HepG2 (cell line): ENCODE data around the gene ASF1B. TPM values are rescaled to one million over a fixed set of nuclear protein-coding genes. Genes with fewer than 3 reads are reported as not detected.

Experiments
- ATF1 ChIP-seq: IDR thresholded peaks from 2 replicates; pipeline ENCODE4 v1.6.1; 2016; ENCODE audit warnings: mild to moderate bottlenecking, control low read depth
- KDM3A ChIP-seq: IDR thresholded peaks from 2 replicates; pipeline ENCODE4 v1.6.1; 2018; ENCODE audit warnings: low read depth, missing compliant biosample characterization
- KDM4B ChIP-seq: sonication (generic); formaldehyde crosslinking; IDR thresholded peaks from 2 replicates; pipeline ENCODE4 v1.4.0; 2020; ENCODE audit warnings: missing genetic modification reagents
- MAF1 ChIP-seq: sonication (generic); formaldehyde crosslinking; IDR thresholded peaks from 2 replicates; pipeline ENCODE4 v1.5.0; 2020; ENCODE audit warnings: missing genetic modification reagents, borderline replicate concordance
- MIER3 ChIP-seq: IDR thresholded peaks from 2 replicates; pipeline ENCODE4 v1.6.1; 2016; ENCODE audit warnings: missing compliant biosample characterization, borderline replicate concordance
- PHF21A ChIP-seq: sonication (generic); formaldehyde crosslinking; IDR thresholded peaks from 2 replicates; pipeline ENCODE4 v1.5.0; 2020; ENCODE audit warnings: mild to moderate bottlenecking, missing genetic modification reagents
- RAD51 ChIP-seq: fragments of 450-650 bp; IDR thresholded peaks from 2 replicates; pipeline ENCODE4 v1.6.1; 2016; ENCODE audit warnings: borderline replicate concordance
- RBM22 ChIP-seq: fragments of 200-400 bp; formaldehyde crosslinking; optimal IDR thresholded peaks from 2 replicates; pipeline ENCODE3; 2017; ENCODE audit warnings: mild to moderate bottlenecking, low read length, moderate library complexity
- SOX5 ChIP-seq: IDR thresholded peaks from 2 replicates; pipeline ENCODE4 v1.6.1; 2016; ENCODE audit warnings: borderline replicate concordance
- ZFP1 ChIP-seq: IDR thresholded peaks from 2 replicates; pipeline ENCODE4 v1.6.1; 2016
- ZNF12 ChIP-seq: sonication (generic); formaldehyde crosslinking; IDR thresholded peaks from 2 replicates; pipeline ENCODE4 v1.5.0; 2020; ENCODE audit warnings: missing genetic modification reagents
- ZNF430 ChIP-seq: sonication (generic); formaldehyde crosslinking; IDR thresholded peaks from 2 replicates; pipeline ENCODE4 v1.9.0; 2021; ENCODE audit warnings: mild to moderate bottlenecking, missing genetic modification reagents
- ZNF432 ChIP-seq: sonication (generic); formaldehyde crosslinking; IDR thresholded peaks from 2 replicates; pipeline ENCODE4 v1.5.0; 2020; ENCODE audit warnings: missing genetic modification reagents, mild to moderate bottlenecking, borderline replicate concordance
- ZNF468 ChIP-seq: sonication (generic); formaldehyde crosslinking; IDR thresholded peaks from 2 replicates; pipeline ENCODE4 v1.8.0; 2022; ENCODE audit warnings: mild to moderate bottlenecking, moderate library complexity, missing genetic modification reagents
- ZNF563 ChIP-seq: sonication (generic); formaldehyde crosslinking; IDR thresholded peaks from 2 replicates; pipeline ENCODE4 v1.8.0; 2022; ENCODE audit warnings: mild to moderate bottlenecking, moderate library complexity, missing genetic modification reagents
- ZNF672 ChIP-seq: sonication (generic); formaldehyde crosslinking; IDR thresholded peaks from 2 replicates; pipeline ENCODE4 v1.8.1; 2022; ENCODE audit warnings: missing genetic modification reagents
- ZNF768 ChIP-seq: sonication (generic); formaldehyde crosslinking; IDR thresholded peaks from 2 replicates; pipeline ENCODE4 v1.4.0; 2020; ENCODE audit warnings: missing genetic modification reagents
- ZNF879 ChIP-seq: sonication (generic); formaldehyde crosslinking; IDR thresholded peaks from 2 replicates; pipeline ENCODE4 v1.8.1; 2023; ENCODE audit warnings: missing genetic modification reagents
- polyA plus RNA-seq, 8 experiments: library from polyadenylated mRNA; depleted of rRNA in 3 of 8; stranded (reverse) in 7 of 8; unstranded in 1 of 8; fragments of >200 nt; fragmentation: Illumina TruSeq in 4 of 8; extraction: Trizol in 4 of 8; gene quantifications; 2 replicates each; pipeline versions ENCODE4 v1.2.1 to v1.2.3, GENCODE V29; 2011 to 2016; ENCODE audit warnings: low read depth in 4 of 8, missing spikeins in 1 of 8, mixed read lengths in 1 of 8; ENCODE audit not compliant: insufficient read depth in 1 of 8
- total RNA-seq, 5 experiments: library from RNA; depleted of rRNA; stranded (reverse); fragments of >200 nt; fragmentation: Illumina TruSeq; extraction: Trizol; gene quantifications; 2 replicates each; pipeline ENCODE4 v1.2.3, GENCODE V29; 2016; ENCODE audit warnings: low read depth in 1 of 5
- TF ChIP-seq, protein P1 (sequence below): sonication (generic); formaldehyde crosslinking; IDR thresholded peaks from 2 replicates; pipeline ENCODE4 v1.4.0; 2020; ENCODE audit warnings: missing genetic modification reagents
- TF ChIP-seq, protein P2 (sequence below): sonication (generic); formaldehyde crosslinking; IDR thresholded peaks from 2 replicates; pipeline ENCODE4 v1.5.0; 2020; ENCODE audit warnings: mild to moderate bottlenecking, missing genetic modification reagents
- TF ChIP-seq, protein P3 (sequence below): sonication (generic); formaldehyde crosslinking; IDR thresholded peaks from 2 replicates; pipeline ENCODE4 v1.4.0; 2020; ENCODE audit warnings: mild to moderate bottlenecking, low read depth, missing genetic modification reagents
- TF ChIP-seq, protein P4 (sequence below): sonication (generic); formaldehyde crosslinking; IDR thresholded peaks from 2 replicates; pipeline ENCODE4 v1.8.1; 2023; ENCODE audit warnings: mild to moderate bottlenecking, missing genetic modification reagents, borderline replicate concordance
- TF ChIP-seq, protein P5 (sequence below): sonication (generic); formaldehyde crosslinking; IDR thresholded peaks from 2 replicates; pipeline ENCODE4 v1.5.0; 2020; ENCODE audit warnings: mild to moderate bottlenecking, missing genetic modification reagents, borderline replicate concordance

The ASF1B gene
- total and polyA plus RNA-seq, 2 of the 13 experiments (the other 11 are each of a cell fraction or from before 2014, with no cell fraction given) = 18.2 to 24.8 TPM

DNA sequence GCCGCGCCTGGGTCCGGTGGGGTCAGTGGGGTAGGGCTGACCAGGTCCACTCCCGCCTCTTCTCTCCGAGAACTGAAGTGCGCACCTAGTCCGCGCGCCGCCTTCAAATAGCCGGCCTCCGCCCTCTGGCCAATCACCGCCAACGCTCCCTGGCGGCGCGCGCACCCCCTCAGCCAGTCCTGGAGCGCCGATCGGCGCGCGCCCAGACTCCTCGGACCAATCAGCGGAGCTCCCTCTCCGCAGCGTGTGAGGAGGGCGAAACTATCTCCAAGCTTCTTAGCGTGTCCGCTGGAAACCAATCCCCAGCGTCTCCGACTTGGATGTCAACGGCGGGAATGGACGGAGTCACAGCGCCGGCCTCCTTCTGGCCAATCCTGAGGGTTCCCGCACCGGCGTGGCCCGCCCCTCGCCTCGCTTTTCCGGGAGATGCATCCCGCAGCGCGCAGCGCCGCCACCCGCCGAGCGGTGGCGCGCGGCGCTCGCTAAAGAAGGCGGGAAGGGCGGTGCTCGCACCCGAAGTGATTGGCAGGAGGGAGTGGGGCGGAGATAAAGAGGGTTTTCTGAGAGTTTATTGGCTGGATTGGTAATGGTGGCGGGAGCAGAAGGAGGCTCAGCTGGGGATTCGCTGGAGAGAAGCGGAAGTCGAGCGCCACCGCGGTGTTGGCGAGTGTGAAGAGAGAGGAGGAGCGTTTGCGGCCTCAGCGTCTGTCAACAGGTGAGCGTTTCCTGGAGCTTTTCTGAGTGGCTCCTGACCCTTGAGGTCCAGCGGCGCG lies at the start of gene ASF1B (continued):
- TF ChIP-seq, protein P1, sequence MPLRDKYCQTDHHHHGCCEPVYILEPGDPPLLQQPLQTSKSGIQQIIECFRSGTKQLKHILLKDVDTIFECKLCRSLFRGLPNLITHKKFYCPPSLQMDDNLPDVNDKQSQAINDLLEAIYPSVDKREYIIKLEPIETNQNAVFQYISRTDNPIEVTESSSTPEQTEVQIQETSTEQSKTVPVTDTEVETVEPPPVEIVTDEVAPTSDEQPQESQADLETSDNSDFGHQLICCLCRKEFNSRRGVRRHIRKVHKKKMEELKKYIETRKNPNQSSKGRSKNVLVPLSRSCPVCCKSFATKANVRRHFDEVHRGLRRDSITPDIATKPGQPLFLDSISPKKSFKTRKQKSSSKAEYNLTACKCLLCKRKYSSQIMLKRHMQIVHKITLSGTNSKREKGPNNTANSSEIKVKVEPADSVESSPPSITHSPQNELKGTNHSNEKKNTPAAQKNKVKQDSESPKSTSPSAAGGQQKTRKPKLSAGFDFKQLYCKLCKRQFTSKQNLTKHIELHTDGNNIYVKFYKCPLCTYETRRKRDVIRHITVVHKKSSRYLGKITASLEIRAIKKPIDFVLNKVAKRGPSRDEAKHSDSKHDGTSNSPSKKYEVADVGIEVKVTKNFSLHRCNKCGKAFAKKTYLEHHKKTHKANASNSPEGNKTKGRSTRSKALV = peak; percentile 61; the same call in 1 of the 2 replicates
- TF ChIP-seq ZNF768 (CRISPR knock-in tag) (0 out of 2 replicates have a peak, but pooled peaks have one; percentile 17), ZNF12 (CRISPR knock-in tag) (peak; percentile 57; the same call in 1 of the 2 replicates), ATF1 (CRISPR knock-in tag) (peak; percentile 86), KDM4B (CRISPR knock-in tag) (no peak; the same call in 1 of the 2 replicates), MIER3 (CRISPR knock-in tag) (no peak; the same call in 1 of the 2 replicates), ZNF672 (CRISPR knock-in tag) (no peak), SOX5 (CRISPR knock-in tag) (no peak; the same call in 1 of the 2 replicates), ZNF468 (CRISPR knock-in tag) (0 out of 2 replicates have a peak, but pooled peaks have one; percentile 72), RBM22 (no peak), ZNF430 (CRISPR knock-in tag) (peak; percentile 39; the same call in 1 of the 2 replicates), KDM3A (CRISPR knock-in tag) (peak; percentile 42; the same call in 1 of the 2 replicates), PHF21A (CRISPR knock-in tag) (peak; percentile 96), MAF1 (peak; percentile 25; the same call in 1 of the 2 replicates), ZNF563 (CRISPR knock-in tag) (0 out of 2 replicates have a peak, but pooled peaks have one; percentile 12), ZNF432 (CRISPR knock-in tag) (no peak), ZFP1 (CRISPR knock-in tag) (no peak), RAD51 (no peak), ZNF879 (CRISPR knock-in tag) (no peak)
- TF ChIP-seq, protein P2, sequence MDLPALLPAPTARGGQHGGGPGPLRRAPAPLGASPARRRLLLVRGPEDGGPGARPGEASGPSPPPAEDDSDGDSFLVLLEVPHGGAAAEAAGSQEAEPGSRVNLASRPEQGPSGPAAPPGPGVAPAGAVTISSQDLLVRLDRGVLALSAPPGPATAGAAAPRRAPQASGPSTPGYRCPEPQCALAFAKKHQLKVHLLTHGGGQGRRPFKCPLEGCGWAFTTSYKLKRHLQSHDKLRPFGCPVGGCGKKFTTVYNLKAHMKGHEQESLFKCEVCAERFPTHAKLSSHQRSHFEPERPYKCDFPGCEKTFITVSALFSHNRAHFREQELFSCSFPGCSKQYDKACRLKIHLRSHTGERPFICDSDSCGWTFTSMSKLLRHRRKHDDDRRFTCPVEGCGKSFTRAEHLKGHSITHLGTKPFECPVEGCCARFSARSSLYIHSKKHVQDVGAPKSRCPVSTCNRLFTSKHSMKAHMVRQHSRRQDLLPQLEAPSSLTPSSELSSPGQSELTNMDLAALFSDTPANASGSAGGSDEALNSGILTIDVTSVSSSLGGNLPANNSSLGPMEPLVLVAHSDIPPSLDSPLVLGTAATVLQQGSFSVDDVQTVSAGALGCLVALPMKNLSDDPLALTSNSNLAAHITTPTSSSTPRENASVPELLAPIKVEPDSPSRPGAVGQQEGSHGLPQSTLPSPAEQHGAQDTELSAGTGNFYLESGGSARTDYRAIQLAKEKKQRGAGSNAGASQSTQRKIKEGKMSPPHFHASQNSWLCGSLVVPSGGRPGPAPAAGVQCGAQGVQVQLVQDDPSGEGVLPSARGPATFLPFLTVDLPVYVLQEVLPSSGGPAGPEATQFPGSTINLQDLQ = no peak
- TF ChIP-seq, protein P3, sequence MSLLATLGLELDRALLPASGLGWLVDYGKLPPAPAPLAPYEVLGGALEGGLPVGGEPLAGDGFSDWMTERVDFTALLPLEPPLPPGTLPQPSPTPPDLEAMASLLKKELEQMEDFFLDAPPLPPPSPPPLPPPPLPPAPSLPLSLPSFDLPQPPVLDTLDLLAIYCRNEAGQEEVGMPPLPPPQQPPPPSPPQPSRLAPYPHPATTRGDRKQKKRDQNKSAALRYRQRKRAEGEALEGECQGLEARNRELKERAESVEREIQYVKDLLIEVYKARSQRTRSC (CRISPR knock-in tag) = 0 out of 2 replicates have a peak, but pooled peaks have one; percentile 10
- TF ChIP-seq, protein P4, sequence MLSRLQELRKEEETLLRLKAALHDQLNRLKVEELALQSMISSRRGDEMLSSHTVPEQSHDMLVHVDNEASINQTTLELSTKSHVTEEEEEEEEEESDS = 0 out of 2 replicates have a peak, but pooled peaks have one; percentile 70
- TF ChIP-seq, protein P5, sequence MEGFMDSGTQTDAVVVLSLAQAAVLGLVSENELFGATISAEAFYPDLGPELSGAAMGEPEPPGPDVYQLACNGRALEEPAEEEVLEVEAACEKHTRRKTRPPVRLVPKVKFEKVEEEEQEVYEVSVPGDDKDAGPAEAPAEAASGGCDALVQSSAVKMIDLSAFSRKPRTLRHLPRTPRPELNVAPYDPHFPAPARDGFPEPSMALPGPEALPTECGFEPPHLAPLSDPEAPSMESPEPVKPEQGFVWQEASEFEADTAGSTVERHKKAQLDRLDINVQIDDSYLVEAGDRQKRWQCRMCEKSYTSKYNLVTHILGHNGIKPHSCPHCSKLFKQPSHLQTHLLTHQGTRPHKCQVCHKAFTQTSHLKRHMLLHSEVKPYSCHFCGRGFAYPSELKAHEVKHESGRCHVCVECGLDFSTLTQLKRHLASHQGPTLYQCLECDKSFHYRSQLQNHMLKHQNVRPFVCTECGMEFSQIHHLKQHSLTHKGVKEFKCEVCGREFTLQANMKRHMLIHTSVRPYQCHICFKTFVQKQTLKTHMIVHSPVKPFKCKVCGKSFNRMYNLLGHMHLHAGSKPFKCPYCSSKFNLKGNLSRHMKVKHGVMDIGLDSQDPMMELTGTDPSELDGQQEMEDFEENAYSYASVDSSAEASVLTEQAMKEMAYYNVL (CRISPR knock-in tag) = no peak
